Measurements from ENCODE around the gene FAM199X.

FAM199X gene

DNA sequence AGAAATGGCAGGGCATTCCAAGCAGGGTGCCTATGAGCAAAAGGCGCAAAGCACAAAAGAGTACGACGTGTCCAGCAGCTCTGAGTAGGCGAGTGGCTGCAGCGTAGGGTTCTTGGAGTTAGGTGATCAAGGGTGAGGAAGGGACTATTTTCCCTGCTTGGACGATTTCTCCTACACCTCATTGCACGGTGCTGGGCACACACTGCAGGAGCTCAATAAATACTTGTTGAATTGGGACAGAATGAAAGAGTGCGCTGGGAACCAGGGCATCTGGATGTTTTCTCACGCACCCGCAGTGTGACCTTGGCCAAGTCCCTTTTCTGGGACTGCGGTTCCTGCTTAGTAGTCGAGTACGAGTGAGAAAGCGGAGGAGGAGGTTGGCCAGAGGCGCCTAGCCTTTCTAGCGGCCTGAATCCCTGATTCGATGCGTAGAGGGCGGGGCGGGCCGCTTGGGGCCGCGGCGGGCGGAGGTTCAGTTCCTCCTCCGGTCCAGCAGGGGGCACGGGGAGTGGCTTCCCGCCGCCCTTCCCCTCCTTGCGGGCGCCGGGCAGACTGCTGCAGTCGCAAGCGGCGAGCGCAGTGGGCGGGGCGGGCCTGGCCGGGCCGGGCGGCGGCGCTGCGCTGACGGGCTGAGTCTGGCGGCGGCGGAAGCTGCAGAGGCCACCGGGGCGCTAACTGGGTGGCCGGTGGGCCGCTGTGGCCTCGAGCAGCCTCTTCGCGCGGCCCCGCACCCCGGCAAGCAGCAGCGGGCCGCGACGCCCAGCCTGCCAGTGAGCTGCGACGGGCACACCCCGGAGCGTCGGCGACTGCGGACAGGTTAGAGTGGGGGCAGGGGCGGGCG is at the start of gene FAM199X:
FAM199X (plus strand) TSS at position 560 of the 841 bp plus-strand sequence. CDS start 333 bp downstream, outside the sequence.
- DNase-seq (ENCODE audit: low read depth) = peak; percentile 45

DNA sequence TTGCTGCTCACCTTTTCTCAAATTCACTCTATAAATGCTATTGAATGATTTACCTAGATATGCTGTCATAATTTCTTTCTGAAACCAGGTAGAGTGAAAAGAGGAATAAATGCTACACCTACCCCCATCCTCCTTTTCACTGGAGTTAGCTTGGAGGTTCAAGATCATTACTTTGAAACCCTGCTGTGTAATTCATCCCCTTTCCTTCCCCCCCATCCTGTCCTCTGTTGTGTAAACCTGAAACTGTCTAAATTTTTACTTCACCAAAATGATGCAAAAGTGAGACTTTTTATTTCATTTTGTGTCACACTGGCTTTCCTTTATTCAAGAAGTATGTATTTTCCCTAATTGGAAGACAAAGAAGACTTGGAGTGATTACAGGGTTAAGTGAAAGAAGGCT is 48.5 kb upstream of the FAM199X start:
- no peak for DNase-seq (ENCODE audit: low read depth)

DNA sequence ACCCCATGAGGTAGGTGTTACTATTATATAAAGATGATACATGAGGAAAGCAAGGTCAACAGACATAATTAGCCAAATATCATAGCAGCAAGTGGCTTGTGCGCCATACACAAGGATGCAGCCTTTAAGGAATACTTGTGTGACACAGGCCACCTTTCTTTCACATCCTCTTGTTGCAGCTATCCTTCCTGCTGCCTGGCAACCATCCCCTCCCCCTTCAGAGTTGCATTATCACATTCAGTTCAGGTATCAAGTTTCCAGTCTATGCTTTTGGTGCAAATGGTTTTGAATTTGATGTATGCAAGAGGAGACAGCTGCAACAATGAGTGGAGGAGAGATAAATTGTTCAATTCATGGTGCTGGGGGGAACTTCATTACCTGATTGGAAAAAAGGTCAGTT is 47.5 kb upstream of the FAM199X start:
- DNase-seq (ENCODE audit: low read depth) = no peak

DNA sequence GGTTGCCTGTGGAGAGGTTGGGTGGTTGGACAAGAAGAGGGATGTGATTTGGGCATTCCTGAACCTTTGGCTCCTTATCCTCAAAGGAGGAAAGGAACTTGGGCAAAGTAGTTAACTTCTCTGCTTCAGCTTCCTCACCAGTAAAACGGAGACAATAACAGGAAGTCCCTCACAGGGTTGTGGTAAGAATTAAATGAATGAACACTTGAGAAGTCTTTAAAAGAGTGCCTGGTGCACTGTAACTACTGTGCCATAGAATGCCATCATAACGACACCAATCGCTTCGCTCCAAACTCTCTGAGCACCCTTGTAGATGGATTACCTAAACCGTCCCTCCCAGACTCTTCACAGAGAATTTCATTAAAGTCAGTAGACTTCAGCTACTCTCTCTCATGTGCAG is 43.4 kb upstream of the FAM199X start:
- no peak for DNase-seq (ENCODE audit: low read depth)

DNA sequence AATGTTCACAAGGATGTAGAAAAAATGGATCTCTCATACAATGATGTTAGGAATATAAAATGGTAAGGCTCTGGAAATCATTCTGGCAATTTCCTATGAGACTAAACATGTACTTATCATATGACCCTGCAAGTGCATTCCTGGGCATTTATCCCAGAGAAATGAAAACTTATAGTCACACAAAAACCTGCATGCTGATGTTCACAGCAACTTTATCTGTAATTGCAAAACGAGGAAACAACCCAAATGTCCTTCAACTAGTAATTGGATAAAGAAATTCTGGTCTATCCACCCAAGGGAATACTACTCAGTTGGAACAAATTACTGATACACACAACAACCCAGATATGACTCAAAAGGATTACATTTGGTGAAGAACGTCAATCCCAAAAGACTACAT is 39.4 kb upstream of the FAM199X start:
- no peak for DNase-seq (ENCODE audit: low read depth)

DNA sequence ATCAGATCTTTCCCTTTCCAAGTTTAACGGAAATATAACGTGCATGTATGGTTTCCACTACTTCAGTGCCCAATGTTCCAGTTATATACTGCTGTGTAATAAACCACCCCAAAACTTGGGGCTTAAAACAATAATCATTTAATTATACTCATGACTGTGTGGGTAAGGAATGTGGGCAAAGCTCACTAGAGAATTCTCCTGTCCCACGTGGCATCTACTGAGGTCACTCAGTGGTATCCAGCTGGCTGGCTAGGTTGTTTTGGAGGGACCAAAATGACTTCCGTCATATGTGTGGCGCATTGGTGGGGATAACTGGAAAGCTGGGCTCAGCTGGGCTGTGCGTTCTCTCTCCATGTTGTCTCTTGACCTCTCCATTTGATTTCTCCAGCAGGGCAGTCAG is 35.4 kb upstream of the FAM199X start:
- no peak for DNase-seq (ENCODE audit: low read depth)

DNA sequence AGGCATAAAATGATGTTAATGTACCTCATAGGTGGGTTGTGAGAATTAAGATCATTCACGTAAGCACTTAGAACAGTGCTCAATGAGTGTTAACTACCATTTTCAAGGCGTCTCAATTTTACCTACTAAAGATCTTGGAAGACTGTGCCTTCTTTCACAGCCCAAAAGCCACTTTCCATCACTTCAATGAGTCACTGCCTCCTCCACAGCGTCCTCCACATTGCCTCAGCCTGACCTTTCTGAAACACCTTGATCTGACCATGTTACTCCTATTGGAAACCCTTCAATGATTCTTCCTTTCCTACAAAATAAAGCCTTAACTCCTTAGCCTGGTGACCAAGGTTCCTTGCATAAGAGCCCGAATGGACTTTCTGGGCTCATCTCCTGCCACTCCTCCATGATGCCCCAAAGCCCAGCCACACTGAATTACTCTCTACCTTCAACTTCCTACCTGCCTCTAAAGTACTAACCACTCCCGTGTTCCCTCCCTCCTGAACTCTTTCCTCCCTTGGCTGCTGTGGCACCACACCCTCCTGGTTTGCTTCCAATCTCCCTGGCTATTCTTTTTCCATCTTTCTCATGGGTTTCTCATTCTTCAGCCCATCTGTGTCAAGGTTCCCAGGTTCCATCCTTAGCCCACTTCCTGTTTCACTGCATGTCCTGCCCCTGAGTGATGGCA is 31.5 kb upstream of the FAM199X start:
- DNase-seq (ENCODE audit: low read depth) = no peak

DNA sequence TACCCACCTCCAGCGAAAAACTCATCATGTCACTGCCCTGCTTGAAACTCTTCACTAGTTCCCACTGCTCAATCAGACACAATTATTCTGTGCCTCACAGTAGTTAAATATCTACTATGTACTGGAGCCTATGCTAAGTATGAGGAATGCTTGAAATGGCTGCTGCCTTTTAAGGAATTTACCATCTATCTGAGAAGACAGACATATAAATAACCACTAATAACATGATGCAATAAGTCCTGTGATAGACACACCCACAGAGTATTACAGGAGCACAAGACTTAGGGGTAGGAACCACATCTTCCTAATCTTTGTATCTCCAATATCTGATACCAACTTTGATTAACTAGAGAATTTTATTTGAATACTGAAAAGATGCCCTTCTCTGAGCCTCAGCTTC is 30.6 kb upstream of the FAM199X start:
- no peak for DNase-seq (ENCODE audit: low read depth)

DNA sequence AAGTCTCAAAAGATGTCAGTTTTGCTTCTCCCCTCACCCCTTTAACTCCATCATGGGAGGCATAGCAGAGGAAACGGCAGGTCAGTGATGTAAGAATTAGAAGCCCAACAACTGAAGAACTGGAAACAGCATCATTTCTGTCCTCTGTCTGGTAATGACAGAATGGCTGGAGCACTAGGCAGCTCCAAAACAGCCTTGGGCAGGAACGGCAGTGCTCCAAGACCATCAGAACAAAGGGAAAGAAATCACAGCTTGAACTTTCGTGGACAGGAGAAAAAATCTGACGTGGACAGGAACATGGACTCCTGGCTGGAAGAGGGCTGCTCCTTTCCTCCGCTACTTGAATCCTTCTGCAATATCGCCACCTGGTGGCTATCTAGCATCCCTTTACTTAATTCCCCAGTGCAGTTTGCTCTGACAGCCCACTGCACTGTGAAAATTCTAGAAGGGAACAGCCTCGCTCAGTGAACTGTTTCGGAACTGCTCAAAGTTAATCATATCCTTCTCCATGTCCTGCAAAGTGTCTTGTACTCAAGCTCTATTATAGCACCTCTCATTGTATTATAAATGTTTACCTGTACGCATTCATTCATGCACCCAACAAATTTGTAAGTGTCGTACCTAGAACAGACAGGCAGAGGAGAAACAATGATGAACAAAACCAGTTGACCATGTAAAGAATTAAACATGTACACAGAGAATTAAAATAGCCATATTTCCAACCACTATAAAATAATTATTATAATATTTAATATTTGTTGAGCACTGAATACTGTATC is 29.8 kb upstream of the FAM199X start:
- DNase-seq (ENCODE audit: low read depth) = peak; percentile 32

DNA sequence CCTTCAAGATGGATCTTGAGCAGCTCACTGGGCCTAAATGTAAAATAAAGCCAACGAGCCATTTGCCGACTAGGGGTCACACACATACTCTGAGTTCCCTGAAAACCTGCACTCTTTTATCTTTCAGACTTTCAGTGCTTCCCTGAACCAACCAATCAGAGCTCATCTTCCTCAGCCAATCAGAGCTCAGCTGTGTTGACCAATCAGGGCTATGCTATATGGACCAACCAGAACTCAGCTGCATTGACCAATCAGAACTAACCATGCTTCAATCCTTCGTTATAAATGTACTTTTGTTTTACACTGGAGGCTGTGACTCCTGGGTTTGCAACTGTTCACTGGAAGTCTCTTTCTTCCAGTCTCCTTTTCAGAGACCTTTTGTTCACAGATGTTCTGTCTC is 28.8 kb upstream of the FAM199X start:
- no peak for DNase-seq (ENCODE audit: low read depth)

DNA sequence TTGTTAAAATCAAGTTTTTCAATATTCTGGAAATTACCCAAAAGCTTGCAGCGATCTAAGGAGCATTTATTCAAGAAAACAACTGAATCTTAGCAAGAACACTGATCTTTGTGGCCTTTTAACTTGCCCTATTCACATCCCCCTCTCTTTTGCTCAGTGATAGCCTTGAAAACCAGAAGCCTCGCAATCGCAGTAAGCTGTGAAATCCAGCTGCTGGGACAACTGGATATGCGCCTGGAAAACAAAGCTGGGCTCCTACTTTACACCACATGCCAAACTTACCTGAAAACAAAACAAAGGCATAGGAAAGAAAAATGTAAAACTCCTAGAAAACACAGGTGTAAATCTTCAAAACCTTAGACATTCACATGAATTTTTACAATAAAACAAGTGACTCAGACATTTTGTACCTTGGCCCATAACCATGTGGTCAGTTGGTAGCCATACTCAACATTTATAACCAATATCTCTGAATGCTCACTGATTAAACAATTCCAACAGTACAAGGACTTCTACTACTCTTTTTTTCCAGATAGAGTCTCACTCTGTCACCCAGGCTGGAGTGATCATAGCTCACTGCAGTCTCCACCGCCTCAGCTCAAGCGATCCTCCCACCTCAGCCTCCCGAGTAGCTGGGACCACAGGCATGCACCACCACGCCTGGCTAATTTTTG is 25.0 kb upstream of the FAM199X start:
- no peak for DNase-seq (ENCODE audit: low read depth)

DNA sequence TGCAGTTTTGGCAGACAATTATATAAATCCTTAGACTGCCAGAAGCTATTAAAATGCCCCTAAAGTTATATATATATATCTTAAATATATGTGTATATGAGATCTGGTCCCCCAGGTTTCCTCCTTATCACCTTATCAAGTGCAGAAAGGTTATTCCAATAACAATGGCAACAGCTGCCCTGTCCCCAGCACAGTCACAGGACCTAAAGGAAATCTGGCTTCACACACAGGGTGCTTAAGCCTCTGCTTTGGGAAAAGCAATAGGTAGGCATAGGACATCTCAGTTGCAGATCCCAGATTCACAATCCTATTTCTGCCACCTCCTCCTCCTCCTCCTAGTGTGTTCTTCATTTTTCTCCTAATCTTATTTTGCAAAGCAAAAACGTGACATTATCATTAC is 15.2 kb upstream of the FAM199X start:
- DNase-seq (ENCODE audit: low read depth) = no peak

DNA sequence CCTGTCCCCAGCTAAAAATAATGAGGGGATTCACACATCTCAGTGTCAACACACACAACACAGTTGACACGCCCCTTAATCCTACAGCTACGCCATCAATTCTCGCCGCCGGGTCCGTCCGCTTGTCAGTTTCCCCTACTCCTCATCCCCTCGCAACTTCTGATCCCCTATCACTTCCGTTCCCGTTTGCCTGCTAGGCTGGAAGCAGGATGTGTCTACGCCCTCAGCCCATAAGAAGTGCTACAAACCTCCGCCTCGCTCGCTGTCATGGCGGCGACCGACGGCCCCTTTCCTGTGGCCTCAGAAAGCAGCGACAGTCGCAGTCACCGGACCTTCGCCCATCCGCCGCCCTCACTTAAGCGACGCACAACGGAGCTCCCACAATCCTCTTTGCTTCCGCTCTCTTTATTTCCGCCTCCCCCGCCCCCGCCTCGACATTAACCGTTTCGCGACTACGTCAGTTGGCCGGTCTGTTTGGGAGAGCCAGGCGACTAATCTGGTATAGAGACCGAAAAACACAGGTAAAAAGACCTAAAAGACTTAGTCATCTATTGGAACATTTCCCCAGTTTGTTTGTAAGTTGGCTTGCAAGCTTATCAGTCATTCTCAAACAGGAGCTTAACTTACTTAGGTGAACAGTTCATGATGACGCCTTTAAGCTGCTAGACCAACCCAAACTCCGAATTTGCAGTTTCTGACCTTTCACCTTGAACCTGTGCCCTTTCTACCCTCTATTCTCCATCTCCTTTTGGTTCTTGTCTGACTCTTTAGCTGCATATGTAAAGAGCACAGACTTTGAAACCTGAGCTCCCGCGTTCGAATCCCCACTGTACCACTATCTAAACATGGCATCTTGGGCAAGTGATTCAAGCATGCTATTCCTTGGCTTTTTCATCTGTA is 9.4 kb upstream of the FAM199X start, which contains the start of gene SLC25A53:
SLC25A53 (minus strand) TSS at position 380 of the 900 bp plus-strand sequence. CDS start 51,752 bp downstream, outside the sequence.
- DNase-seq (ENCODE audit: low read depth) = peak; percentile 37

DNA sequence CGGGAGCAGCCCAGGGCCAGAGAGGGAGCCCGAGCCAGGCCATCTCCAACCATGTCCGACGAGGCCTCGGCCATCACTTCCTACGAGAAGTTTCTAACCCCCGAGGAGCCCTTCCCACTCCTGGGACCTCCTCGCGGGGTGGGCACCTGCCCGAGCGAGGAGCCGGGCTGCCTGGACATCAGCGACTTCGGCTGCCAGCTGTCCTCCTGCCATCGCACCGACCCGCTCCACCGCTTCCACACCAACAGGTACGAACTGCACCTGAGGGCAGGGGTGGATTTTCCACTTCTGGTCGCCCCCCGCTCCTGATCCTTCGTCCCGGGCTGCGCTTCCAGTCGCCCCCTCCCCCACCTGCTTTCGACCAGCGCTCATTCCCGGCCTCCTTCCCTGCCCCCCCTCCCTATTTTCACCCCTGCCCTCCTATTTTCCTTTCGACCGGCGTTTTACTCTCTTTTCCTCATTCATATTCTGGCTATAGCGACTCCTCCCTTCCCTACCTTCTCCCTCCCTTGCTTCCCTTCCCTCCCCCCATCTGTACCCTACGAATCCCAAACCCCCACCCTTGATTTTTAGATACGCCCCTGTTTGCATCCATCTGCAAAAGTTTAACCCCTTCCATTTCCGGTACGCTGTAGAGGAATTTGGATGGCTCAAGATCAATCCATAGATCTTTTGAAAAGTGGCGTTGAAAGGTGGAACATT is 633 bp downstream of the FAM199X start:
- DNase-seq (ENCODE audit: low read depth) = no peak

DNA sequence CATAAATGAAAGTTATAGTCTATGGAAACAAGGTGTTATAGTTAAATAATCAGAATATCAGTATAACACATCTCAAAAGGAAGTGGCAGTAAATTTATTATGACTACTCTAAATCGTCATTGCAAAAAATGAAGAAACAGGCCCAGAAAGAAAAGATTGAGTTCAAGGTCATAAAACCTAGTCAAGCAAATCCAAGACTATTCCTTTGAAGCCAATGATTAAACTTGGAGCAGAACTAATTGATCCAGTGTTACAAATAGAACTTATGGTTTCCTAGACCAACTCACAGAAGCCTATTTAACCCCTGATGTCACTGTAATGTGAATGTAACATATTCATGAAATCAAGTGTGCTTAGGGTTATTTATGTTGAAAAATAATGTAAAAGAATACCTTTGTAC is 1.9 kb downstream of the FAM199X start:
- DNase-seq (ENCODE audit: low read depth) = no peak

DNA sequence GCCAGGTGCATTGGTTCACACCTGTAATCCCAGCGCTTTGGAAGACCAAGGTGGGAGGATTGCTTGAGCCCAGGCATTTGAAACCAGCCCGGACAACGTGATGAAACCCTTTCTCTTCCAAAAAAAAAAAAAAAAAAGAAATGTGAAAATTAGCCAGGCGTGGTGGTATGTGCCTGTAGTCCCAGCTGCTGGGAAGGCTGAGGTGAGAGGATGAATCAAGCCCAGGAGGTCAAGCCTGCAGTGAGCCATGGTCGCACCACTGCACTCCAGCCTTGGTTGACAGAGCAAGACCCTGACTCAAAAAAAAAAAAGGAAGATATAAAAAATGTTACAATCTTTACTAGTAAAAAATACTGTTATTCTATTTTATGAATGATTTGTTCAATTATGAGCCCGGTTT is 5.9 kb downstream of the FAM199X start:
- no peak for DNase-seq (ENCODE audit: low read depth)

DNA sequence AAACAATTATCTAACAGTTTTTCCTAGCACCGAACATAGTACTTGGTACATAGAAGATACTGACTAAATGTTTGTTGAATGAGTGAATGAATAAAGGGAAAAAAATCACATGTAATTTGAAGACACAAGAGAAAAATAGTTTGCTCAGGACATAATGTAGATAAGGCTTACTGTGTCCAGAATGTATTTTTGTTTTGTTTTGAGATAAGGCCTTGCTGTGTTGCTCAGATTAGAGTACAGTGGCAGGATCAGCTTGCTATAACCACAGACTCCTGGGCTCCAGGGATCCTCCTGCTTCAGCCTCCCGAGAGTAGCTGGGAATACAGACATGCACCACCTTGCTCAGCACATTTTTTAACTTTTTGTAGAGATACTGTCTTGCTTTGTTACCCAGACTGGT is 6.5 kb downstream of the FAM199X start:
- DNase-seq (ENCODE audit: low read depth) = no peak

DNA sequence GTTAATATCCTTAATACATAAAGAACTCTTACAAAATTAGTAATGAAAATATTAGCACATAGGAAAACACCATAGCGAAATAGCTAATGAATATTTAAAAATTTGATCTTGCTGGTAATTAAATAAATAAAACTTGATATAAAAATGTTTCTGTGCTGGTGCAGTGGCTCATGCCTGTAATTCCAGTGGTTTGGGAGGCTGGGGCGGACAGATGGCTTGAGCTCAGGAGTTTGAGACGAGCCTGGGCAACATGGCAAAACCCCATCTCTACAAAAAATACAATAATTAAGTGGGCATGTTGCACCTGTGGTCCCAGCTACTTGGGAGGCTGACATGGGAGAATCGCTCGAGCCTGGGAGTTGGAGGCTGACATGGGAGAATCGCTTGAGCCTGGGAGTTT is 7.6 kb downstream of the FAM199X start:
- no peak for DNase-seq (ENCODE audit: low read depth)

DNA sequence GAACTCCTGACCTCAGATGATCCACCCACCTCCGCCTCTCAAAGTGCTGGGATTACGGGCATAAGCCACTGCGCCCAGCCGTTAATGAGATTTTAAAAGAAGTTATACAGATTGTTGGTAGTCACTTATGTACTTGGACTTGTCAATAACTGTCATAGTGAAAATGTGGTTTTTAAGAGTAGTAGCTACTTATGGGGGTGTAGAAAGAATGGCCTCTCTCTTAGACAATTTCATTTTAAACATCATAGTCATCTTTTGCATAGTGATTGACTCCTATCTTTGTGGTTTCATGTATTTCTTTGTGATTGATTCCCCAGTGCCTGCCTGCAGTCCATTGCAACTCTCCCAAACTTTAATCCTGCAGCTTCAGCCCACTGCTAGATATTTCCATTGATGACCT is 17.4 kb downstream of the FAM199X start:
- DNase-seq (ENCODE audit: low read depth) = no peak

DNA sequence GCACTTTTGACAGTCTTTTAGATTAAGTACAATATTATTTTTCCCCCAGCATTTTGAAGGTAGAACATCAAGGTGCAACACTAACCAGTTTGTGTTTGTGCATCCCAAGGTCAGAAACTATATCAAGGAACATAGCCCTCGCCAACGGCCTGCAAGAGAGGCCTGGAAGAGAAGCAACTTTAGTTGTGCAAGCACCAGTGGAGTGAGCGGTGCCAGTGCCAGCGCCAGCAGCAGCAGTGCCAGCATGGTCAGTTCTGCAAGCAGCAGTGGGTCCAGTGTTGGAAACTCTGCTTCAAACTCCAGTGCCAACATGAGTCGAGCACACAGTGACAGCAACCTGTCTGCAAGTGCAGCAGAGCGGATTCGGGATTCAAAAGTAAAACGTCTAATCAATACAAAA is 21.7 kb downstream of the FAM199X start:
- DNase-seq (ENCODE audit: low read depth) = no peak
